NB4 (cell line): ENCODE data around the gene RXRA.

Source experiments
- MYC ChIP-seq: IDR thresholded peaks from 2 replicates; pipeline ENCODE4 v1.6.1; 2011; ENCODE audit warnings: low read depth, low read length
- POLR2A ChIP-seq: IDR thresholded peaks from 2 replicates; pipeline ENCODE4 v1.6.1; 2011; ENCODE audit warnings: mild to moderate bottlenecking; ENCODE audit not compliant: insufficient read length; ENCODE audit errors: extremely low read depth
- TF ChIP-seq, protein P1 (sequence below): IDR thresholded peaks from one replicate; pipeline ENCODE4 v1.5.1; 2012; ENCODE audit warnings: low read depth, low read length

DNA sequence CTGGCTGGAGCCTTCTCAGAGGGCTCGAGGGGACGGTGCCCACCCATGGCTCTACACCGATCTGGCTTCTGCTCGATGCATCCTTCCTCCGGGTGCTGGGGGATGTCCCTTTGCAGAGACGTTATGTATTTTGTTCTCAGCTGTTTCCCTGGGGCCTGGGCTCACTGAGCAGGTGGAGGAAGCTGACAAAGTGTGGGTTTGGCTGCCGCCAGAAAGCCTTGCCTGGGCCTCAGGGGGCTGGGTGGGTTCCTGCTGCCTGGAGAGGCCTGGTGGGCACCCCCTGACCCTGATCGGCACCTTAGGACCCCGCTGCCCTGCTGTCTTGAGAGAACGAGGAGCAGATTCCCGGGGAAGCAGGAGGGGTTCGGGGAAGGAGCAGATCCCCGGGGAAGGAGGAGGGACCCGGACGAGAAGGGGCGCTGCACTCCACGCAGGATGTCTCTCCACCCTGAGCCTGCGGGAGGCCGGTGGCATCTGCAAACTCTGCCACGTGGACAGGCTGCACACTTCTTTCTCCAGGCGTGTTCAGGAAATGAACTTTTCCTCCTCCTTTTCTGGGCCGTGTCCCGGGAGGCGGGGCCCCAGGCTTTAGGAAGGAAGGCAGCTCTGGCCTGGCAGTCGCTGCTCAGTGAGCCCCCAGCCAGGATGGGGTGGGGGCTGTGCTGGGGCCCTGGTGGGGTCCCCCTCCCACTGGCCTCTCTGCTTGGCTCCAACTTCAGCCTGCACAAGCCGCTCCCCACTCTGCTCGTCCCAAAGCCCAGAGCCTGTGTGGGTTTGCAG, 148.9 kb downstream of the RXRA start:
- TF ChIP-seq, protein P1, sequence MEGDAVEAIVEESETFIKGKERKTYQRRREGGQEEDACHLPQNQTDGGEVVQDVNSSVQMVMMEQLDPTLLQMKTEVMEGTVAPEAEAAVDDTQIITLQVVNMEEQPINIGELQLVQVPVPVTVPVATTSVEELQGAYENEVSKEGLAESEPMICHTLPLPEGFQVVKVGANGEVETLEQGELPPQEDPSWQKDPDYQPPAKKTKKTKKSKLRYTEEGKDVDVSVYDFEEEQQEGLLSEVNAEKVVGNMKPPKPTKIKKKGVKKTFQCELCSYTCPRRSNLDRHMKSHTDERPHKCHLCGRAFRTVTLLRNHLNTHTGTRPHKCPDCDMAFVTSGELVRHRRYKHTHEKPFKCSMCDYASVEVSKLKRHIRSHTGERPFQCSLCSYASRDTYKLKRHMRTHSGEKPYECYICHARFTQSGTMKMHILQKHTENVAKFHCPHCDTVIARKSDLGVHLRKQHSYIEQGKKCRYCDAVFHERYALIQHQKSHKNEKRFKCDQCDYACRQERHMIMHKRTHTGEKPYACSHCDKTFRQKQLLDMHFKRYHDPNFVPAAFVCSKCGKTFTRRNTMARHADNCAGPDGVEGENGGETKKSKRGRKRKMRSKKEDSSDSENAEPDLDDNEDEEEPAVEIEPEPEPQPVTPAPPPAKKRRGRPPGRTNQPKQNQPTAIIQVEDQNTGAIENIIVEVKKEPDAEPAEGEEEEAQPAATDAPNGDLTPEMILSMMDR: no peak
- TF ChIP-seq POLR2A (no peak), MYC (no peak)
